A549 (cell line): ENCODE data around the gene ARHGAP5. TPM values are rescaled to one million over a fixed set of nuclear protein-coding genes. Genes with fewer than 3 reads are reported as not detected.
A peak's percentile ranks its signal among the peaks of the same experiment; 100 is the strongest.

ENCODE experiments used
- ATAC-seq, 2 experiments: fragments of 200-7000 bp in 1 of 2; fragments of >200 bp in 1 of 2; cut with Nextera tagmentation in 1 of 2; cut with Tn5 transposase in 1 of 2; 3 replicates each; pipeline versions ENCODE4 v1.8.0 to v1.9.1; 2018 to 2020; ENCODE audit warnings: mild to moderate bottlenecking in 1 of 2, moderate library complexity in 1 of 2
- CTCF ChIA-PET: fragments of 300-600 bp; sonication (Branson Sonifier 250); formaldehyde crosslinking; extraction: SDS; loops from one replicate; lab custom pipeline; 2021; ENCODE audit warnings: antibody characterized with exemption, inconsistent platforms; lab: Yijun Ruan, JAX
- POLR2A ChIA-PET: fragments of 350-600 bp; formaldehyde crosslinking; extraction: SDS; loops from one replicate; lab custom pipeline; 2021; ENCODE audit warnings: antibody characterized with exemption, inconsistent platforms; lab: Yijun Ruan, JAX
- DNase-seq, 2 experiments: peaks; one replicate each; pipeline versions ENCODE4 v3.0.0 to v3.0.0-alpha.2; 2011 to 2016; ENCODE audit warnings: low read depth in 1 of 2, low spot score in 1 of 2
- FAIRE-seq: peaks from 2 replicates; lab custom pipeline; 2011; peaks lifted over from hg19 to GRCh38; lab: Jason Lieb, UNC
- H3K27ac ChIP-seq, 2 experiments: fragments of >200 bp; sonication (Bioruptor Twin); formaldehyde crosslinking; 3 replicates each; pipeline ENCODE4 v1.5.1; 2016 to 2017
- H3K4me1 ChIP-seq: fragments of >200 bp; sonication (Bioruptor Twin); formaldehyde crosslinking; 3 replicates; pipeline ENCODE4 v1.6.1; 2016
- H3K4me2 ChIP-seq: fragments of >200 bp; sonication (Bioruptor Twin); formaldehyde crosslinking; 3 replicates; pipeline ENCODE4 v1.6.1; 2016
- H3K4me3 ChIP-seq: fragments of >200 bp; sonication (Bioruptor Twin); formaldehyde crosslinking; 3 replicates; pipeline ENCODE4 v1.5.1; 2016
- H3K9me3 ChIP-seq: fragments of >200 bp; sonication (Bioruptor Twin); formaldehyde crosslinking; 3 replicates; pipeline ENCODE4 v1.6.1; 2016
- ATOH8 ChIP-seq: fragments of 250-450 bp; sonication (Bioruptor Pico); IDR thresholded peaks from 2 replicates; pipeline ENCODE4 v1.5.0; 2020; ENCODE audit warnings: low read depth, mild to moderate bottlenecking, moderate library complexity
- BCL3 ChIP-seq: fragments of >200 bp; sonication (Bioruptor Twin); formaldehyde crosslinking; IDR thresholded peaks from 3 replicates; pipeline ENCODE4 v1.6.1; 2016
- BHLHE40 ChIP-seq: IDR thresholded peaks from 2 replicates; pipeline ENCODE4 v1.6.1; 2012; ENCODE audit warnings: low read depth, low read length, inconsistent platforms
- CBX2 ChIP-seq: fragments of 200-600 bp; sonication (generic); IDR thresholded peaks from 2 replicates; pipeline ENCODE4 v1.6.1; 2016; ENCODE audit warnings: low read depth, mild to moderate bottlenecking, borderline replicate concordance
- CHD2 ChIP-seq: fragments of 150-350 bp; IDR thresholded peaks from 2 replicates; pipeline ENCODE4 v1.6.1; 2014; ENCODE audit warnings: low read length; ENCODE audit not compliant: partially characterized antibody
- CHD4 ChIP-seq: fragments of 200-600 bp; sonication (generic); IDR thresholded peaks from 2 replicates; pipeline ENCODE4 v1.6.1; 2016; ENCODE audit warnings: antibody characterized with exemption, mild to moderate bottlenecking, borderline replicate concordance
- E2F6 ChIP-seq: IDR thresholded peaks from 2 replicates; pipeline ENCODE4 v1.6.1; 2012; ENCODE audit warnings: low read depth, borderline replicate concordance
- EP300 ChIP-seq, 2 experiments: fragments of >200 bp; sonication (Bioruptor Twin); formaldehyde crosslinking; IDR thresholded peaks; 2 replicates in 1 of 2; 3 replicates in 1 of 2; pipeline ENCODE4 v1.6.1; 2016 to 2017
- FOSB ChIP-seq: fragments of 250-450 bp; sonication (Bioruptor Pico); IDR thresholded peaks from 2 replicates; pipeline ENCODE4 v1.5.0; 2020; ENCODE audit warnings: mild to moderate bottlenecking, moderate library complexity
- FOXS1 ChIP-seq: fragments of 250-450 bp; sonication (Bioruptor Pico); IDR thresholded peaks from 2 replicates; pipeline ENCODE4 v1.5.0; 2020; ENCODE audit warnings: mild to moderate bottlenecking, moderate library complexity
- HDAC2 ChIP-seq: fragments of 200-600 bp; sonication (generic); IDR thresholded peaks from 2 replicates; pipeline ENCODE4 v1.6.1; 2016
- HOXA7 ChIP-seq: fragments of 250-450 bp; sonication (Bioruptor Pico); IDR thresholded peaks from 2 replicates; pipeline ENCODE4 v1.5.0; 2020; ENCODE audit warnings: mild to moderate bottlenecking, moderate library complexity
- HOXB13 ChIP-seq: fragments of 250-450 bp; sonication (Bioruptor Pico); IDR thresholded peaks from 2 replicates; pipeline ENCODE4 v1.5.0; 2020; ENCODE audit warnings: low read depth, mild to moderate bottlenecking, moderate library complexity
- JUNB ChIP-seq: fragments of >200 bp; sonication (Bioruptor Twin); formaldehyde crosslinking; IDR thresholded peaks from 2 replicates; pipeline ENCODE4 v1.6.1; 2016
- KDM5A ChIP-seq: fragments of 200-600 bp; sonication (generic); IDR thresholded peaks from 2 replicates; pipeline ENCODE4 v1.6.1; 2016; ENCODE audit warnings: antibody characterized with exemption, mild to moderate bottlenecking
- MAZ ChIP-seq: fragments of 150-350 bp; IDR thresholded peaks from 2 replicates; pipeline ENCODE4 v1.6.1; 2014; ENCODE audit warnings: antibody characterized with exemption, low read depth, low read length, borderline replicate concordance
- MYC ChIP-seq: IDR thresholded peaks from 2 replicates; pipeline ENCODE4 v1.6.1; 2012; ENCODE audit warnings: mild to moderate bottlenecking, inconsistent platforms, low read length, improper control_type of control experiment, borderline replicate concordance
- NFE2L2 ChIP-seq: fragments of 150-350 bp; conservative IDR thresholded peaks from 2 replicates; pipeline ENCODE4 v1.6.1; 2014; ENCODE audit warnings: low read length
- PBX3 ChIP-seq: IDR thresholded peaks from 2 replicates; pipeline ENCODE4 v1.6.1; 2012
- RFX5 ChIP-seq: fragments of 450-650 bp; IDR thresholded peaks from 2 replicates; pipeline ENCODE4 v1.7.1; 2014; ENCODE audit warnings: antibody characterized with exemption, mild to moderate bottlenecking, moderate library complexity
- SMC3 ChIP-seq: fragments of >200 bp; sonication (Bioruptor Twin); formaldehyde crosslinking; IDR thresholded peaks from 3 replicates; pipeline ENCODE4 v1.6.1; 2018; ENCODE audit warnings: inconsistent platforms
- SREBF2 ChIP-seq: fragments of 450-650 bp; IDR thresholded peaks from 2 replicates; pipeline ENCODE4 v1.6.1; 2014; ENCODE audit warnings: mild to moderate bottlenecking, moderate library complexity
- TFCP2L1 ChIP-seq: fragments of 250-450 bp; sonication (Bioruptor Pico); IDR thresholded peaks from 2 replicates; pipeline ENCODE4 v1.5.0; 2021; ENCODE audit warnings: mild to moderate bottlenecking
- ZFP36 ChIP-seq: fragments of 450-650 bp; IDR thresholded peaks from 2 replicates; pipeline ENCODE4 v1.6.1; 2014; ENCODE audit warnings: borderline replicate concordance; ENCODE audit not compliant: partially characterized antibody
- ZNF302 ChIP-seq: fragments of 250-450 bp; sonication (Bioruptor Pico); IDR thresholded peaks from 2 replicates; pipeline ENCODE4 v1.9.0; 2021; ENCODE audit warnings: inconsistent platforms, mild to moderate bottlenecking, moderate library complexity
- polyA plus RNA-seq, 4 experiments: library from polyadenylated mRNA; depleted of rRNA in 3 of 4; stranded (reverse); fragments of >200 nt; fragmentation: RNase III in 1 of 4; extraction: RNeasy Plus Mini Kit Qiagen cat#74134 plus additional on column Dnase treatment in 1 of 4; gene quantifications; 2 replicates in 3 of 4; 3 replicates in 1 of 4; pipeline ENCODE4 v1.2.3, GENCODE V29; 2011 to 2017
- TF ChIP-seq, protein P1 (sequence below): fragments of >200 bp; sonication (Bioruptor Twin); formaldehyde crosslinking; IDR thresholded peaks from 2 replicates; pipeline ENCODE4 v1.6.1; 2016
- TF ChIP-seq, protein P2 (sequence below): IDR thresholded peaks from 2 replicates; pipeline ENCODE4 v1.6.1; 2012

Gene ARHGAP5
- polyA plus RNA-seq, 2 of the 4 experiments (the other 2 are of a cell fraction), result 33.6 to 66.1 TPM

GRCh38 chr14:32083315-32083624 is 6.2 kb downstream of the ARHGAP5 start:
- POLR2A ChIA-PET, result no interaction called here
- Histone ChIP-seq H3K4me3 (no peak overlapping the region), H3K4me1 (peaks cover 89% of the 10 kb centered on the region), H3K27ac (no peak overlapping the region), H3K4me2 (peak overlapping the region; percentile 54), H3K9me3 (no peaks in the 10 kb centered on the region)
- ATAC-seq (peak in 1 of 2 experiments; percentile 24; a peak in 1 of 6 replicates), DNase-seq (no peak), FAIRE-seq (no peak)
- CTCF ChIA-PET, result no interaction called here
- TF ChIP-seq HDAC2 (no peak), ZNF302 (CRISPR knock-in tag) (no peak), CBX2 (no peak), ZFP36 (no peak), JUNB (no peak), BHLHE40 (no peak), E2F6 (no peak), TFCP2L1 (CRISPR knock-in tag) (no peak), SREBF2 (no peak), MYC (no peak), HOXA7 (CRISPR knock-in tag) (no peak), FOXS1 (CRISPR knock-in tag) (no peak), FOSB (CRISPR knock-in tag) (no peak), MAZ (no peak), HOXB13 (CRISPR knock-in tag) (no peak), KDM5A (no peak), BCL3 (no peak), CHD2 (no peak)
- TF ChIP-seq, protein P1, sequence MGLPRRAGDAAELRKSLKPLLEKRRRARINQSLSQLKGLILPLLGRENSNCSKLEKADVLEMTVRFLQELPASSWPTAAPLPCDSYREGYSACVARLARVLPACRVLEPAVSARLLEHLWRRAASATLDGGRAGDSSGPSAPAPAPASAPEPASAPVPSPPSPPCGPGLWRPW, result no peak

- ATAC-seq, result peak in 1 of 2 experiments; percentile 26; a peak in 3 of 6 replicates
- TF ChIP-seq HOXB13 (CRISPR knock-in tag) (no peak), BHLHE40 (no peak), CHD4 (no peak), SMC3 (no peak), TFCP2L1 (CRISPR knock-in tag) (no peak), ATOH8 (CRISPR knock-in tag) (no peak), RFX5 (no peak), HDAC2 (no peak), BCL3 (no peak), PBX3 (no peak), EP300 (IDR thresholded peaks at IDR 0.05) (no peak), NFE2L2 (no peak)
- TF ChIP-seq, protein P2, sequence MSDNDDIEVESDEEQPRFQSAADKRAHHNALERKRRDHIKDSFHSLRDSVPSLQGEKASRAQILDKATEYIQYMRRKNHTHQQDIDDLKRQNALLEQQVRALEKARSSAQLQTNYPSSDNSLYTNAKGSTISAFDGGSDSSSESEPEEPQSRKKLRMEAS, result no peak
- ChIA-PET POLR2A (no interaction called here), CTCF (interaction anchor here (2.3 kb wide), 1 partner anchor 10 kb away, joined by 6 read pairs; no protein-coding TSS in a partner anchor)
- Histone ChIP-seq H3K9me3 (no peaks in the 10 kb centered on the region), H3K4me3 (no peak overlapping the region), H3K4me2 (peak overlapping the region; percentile 54), H3K4me1 (peaks cover 94% of the 10 kb centered on the region), H3K27ac (no peak overlapping the region)
- no peak for FAIRE-seq
- peak in 1 of 2 experiments; percentile 17 for DNase-seq
Measured at GRCh38 chr14:32083789-32084188, 6.7 kb downstream of the ARHGAP5 start.
